Hepatocyte (in vitro differentiated cells): ENCODE results near the gene CDK16.

Source experiments
- EZH2 ChIP-seq: fragments of 200-600 bp; sonication (generic); IDR thresholded peaks from 2 replicates; pipeline ENCODE4 v1.6.1; 2016; ENCODE audit warnings: antibody characterized with exemption, mild to moderate bottlenecking, borderline replicate concordance
- EZH2phosphoT487 ChIP-seq: fragments of 200-600 bp; sonication (generic); IDR thresholded peaks from one replicate; pipeline ENCODE4 v1.6.1; 2018; ENCODE audit warnings: antibody characterized with exemption, mild to moderate bottlenecking, low read depth, moderate library complexity; ENCODE audit not compliant: unreplicated experiment, severe bottlenecking
- TF ChIP-seq, protein P1 (sequence below): fragments of 200-600 bp; sonication (generic); IDR thresholded peaks from 2 replicates; pipeline ENCODE4 v1.5.1; 2016; ENCODE audit warnings: antibody characterized with exemption, mild to moderate bottlenecking; ENCODE audit not compliant: poor library complexity

DNA sequence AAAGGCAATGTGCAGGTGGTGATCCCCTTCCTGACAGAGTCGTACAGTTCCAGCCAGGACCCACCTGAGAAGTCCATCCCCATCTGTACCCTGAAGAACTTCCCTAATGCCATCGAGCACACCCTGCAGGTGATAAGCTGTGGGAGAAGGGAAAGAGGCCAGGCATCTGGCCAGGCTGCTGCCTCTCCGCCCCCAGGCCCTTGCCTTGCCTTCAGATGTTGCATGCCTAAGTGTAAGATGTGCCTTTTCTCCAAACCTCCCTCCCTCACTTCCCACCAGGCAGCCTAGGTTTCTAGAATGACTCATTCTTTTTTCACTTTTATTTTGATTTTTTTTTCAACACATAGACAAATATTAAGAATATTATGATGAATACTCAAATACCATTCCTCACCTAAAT lies 12.2 kb upstream of the CDK16 start:
- TF ChIP-seq, protein P1, sequence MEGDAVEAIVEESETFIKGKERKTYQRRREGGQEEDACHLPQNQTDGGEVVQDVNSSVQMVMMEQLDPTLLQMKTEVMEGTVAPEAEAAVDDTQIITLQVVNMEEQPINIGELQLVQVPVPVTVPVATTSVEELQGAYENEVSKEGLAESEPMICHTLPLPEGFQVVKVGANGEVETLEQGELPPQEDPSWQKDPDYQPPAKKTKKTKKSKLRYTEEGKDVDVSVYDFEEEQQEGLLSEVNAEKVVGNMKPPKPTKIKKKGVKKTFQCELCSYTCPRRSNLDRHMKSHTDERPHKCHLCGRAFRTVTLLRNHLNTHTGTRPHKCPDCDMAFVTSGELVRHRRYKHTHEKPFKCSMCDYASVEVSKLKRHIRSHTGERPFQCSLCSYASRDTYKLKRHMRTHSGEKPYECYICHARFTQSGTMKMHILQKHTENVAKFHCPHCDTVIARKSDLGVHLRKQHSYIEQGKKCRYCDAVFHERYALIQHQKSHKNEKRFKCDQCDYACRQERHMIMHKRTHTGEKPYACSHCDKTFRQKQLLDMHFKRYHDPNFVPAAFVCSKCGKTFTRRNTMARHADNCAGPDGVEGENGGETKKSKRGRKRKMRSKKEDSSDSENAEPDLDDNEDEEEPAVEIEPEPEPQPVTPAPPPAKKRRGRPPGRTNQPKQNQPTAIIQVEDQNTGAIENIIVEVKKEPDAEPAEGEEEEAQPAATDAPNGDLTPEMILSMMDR: no peak
- TF ChIP-seq EZH2phosphoT487 (no peak), EZH2 (no peak)
